Immature natural killer cell (primary cell): Measurements from ENCODE around the gene SLC25A1. TPM values are rescaled to one million over a fixed set of nuclear protein-coding genes. Genes with fewer than 3 reads are reported as not detected.

Experiments used
- DNase-seq, 3 donors: peaks; one replicate each; pipeline ENCODE4 v3.0.0; 2022; ENCODE audit warnings: mixed read lengths in 1 of 3
- H3K27ac Mint-ChIP-seq, 6 donors: one replicate each; pipeline ENCODE4 v1.8.0; 2020; ENCODE audit warnings: mixed read lengths in 6 of 6, mild to moderate bottlenecking in 5 of 6, inconsistent platforms in 4 of 6, moderate library complexity in 3 of 6
- H3K27me3 Mint-ChIP-seq, 3 donors: one replicate each; pipeline ENCODE4 v1.8.0; 2020 to 2021; ENCODE audit warnings: low read depth in 3 of 3, mild to moderate bottlenecking in 3 of 3, mixed read lengths in 3 of 3, moderate library complexity in 3 of 3, inconsistent platforms in 1 of 3
- H3K36me3 Mint-ChIP-seq, 3 donors: one replicate each; pipeline ENCODE4 v1.8.0; 2020; ENCODE audit warnings: mixed read lengths in 3 of 3, inconsistent platforms in 2 of 3, mild to moderate bottlenecking in 2 of 3
- H3K4me1 Mint-ChIP-seq, 2 donors: one replicate each; pipeline ENCODE4 v1.8.0; 2020; ENCODE audit warnings: inconsistent platforms in 2 of 2, mild to moderate bottlenecking in 2 of 2, mixed read lengths in 2 of 2, moderate library complexity in 1 of 2
- H3K4me3 Mint-ChIP-seq, 5 donors: one replicate each; pipeline ENCODE4 v1.8.0; 2020; ENCODE audit warnings: mild to moderate bottlenecking in 5 of 5, mixed read lengths in 5 of 5, inconsistent platforms in 3 of 5, moderate library complexity in 3 of 5
- H3K9me3 Mint-ChIP-seq, 6 donors: one replicate each; pipeline ENCODE4 v1.8.0; 2020; ENCODE audit warnings: mild to moderate bottlenecking in 6 of 6, mixed read lengths in 6 of 6, inconsistent platforms in 4 of 6, moderate library complexity in 3 of 6
- polyA plus RNA-seq, 3 donors: library from polyadenylated mRNA; unstranded; fragments of 300-500 nt; fragmentation: Illumina TruSeq; gene quantifications; one replicate each; pipeline ENCODE4 v1.2.3, GENCODE V29; 2021

SLC25A1 gene
- polyA plus RNA-seq, result 10 to 100 TPM; 53.6 to 78.7 (median 57.6) TPM

DNA sequence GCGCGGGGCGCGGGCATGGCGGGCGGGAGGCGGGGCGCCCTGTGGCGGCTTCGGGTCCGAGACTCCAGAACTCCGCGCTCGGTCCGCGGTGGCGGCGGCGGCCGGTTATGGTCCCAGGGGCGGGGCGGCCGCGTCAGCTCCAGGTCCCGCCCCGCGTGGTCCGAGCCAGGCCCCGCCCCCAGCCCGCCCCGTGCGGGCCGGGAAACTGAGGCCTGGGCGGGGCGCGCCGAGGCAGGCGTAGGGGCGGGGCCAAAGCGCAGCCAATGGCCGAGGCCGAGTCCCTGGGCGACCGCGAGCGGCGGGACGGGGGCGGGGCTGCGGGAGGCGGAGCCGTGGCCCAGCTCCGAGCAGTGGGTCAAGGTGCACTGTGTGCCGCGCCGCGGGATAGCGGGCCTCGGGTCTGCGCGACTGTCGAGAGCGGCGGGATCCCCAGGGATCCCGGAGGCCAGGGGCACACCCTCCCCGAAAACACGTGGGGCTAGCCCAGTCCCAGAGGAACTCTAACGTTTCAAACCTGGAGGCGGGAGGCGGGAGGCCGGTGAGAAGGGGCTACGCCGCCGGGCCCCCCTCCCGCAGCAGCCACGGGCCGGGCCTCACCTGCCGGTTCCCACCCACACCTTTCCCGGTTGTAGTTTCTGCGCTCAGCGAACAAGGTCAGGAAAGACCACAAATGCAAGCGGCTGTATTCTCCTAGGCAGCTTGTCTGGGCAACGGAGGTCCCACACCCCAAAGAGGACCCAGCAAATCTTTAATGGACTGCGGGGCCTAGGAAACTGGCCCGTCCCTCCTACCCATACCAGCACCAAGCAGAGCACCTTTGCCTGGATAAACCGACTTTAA lies at the start of gene SLC25A1:
TSS of gene SLC25A1 (minus strand) at position 80 of the 840 bp plus-strand sequence. CDS start at position 17, 63 bp downstream.
- Mint-ChIP-seq H3K9me3 (no peaks in the 10 kb centered on the region), H3K27me3 (peaks cover 0 to 6% (median 3%) of the 10 kb centered on the region in 3 donors), H3K36me3 (no peaks in the 10 kb centered on the region), H3K4me1 (peaks cover 7 to 8% of the 10 kb centered on the region in 2 donors), H3K27ac (peak within 1 kb of the TSS; percentile 78 to 94 (median 85)), H3K4me3 (peak within 1 kb of the TSS; percentile 85 to 97 (median 89))
- peak; percentile 66 to 74 (median 71) for DNase-seq

DNA sequence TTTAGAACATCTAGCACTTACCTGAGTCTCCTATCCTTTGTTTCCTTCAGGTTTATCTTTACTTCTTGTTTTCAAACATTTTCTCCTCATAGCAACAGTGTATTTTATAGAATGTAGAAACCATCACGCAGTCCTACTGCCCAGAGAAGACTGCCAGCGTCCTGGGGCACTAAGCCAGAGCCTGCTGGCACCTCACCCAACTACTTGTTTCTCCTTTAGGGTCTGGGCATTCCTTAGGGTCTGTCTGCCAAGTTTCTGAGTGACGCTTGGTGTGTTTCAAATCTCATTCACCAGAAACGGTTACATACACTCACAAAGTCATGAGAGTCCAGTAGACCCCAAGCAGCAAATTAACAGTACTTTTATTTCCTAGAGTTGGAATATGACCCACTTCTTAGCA lies 49.6 kb upstream of the SLC25A1 start:
- H3K36me3 Mint-ChIP-seq, result peaks cover 0 to 6% (median 0%) of the 10 kb centered on the region in 3 donors
- no peak overlapping the region for H3K4me3 Mint-ChIP-seq
- no peak overlapping the region for H3K27ac Mint-ChIP-seq
- peaks cover 0 to 3% (median 2%) of the 10 kb centered on the region in 3 donors for H3K27me3 Mint-ChIP-seq
- H3K4me1 Mint-ChIP-seq, result no peaks in the 10 kb centered on the region
- no peaks in the 10 kb centered on the region for H3K9me3 Mint-ChIP-seq
- DNase-seq, result no peak

- no peaks in the 10 kb centered on the region for H3K4me1 Mint-ChIP-seq
- no peaks in the 10 kb centered on the region for H3K9me3 Mint-ChIP-seq
- peaks cover 0 to 3% (median 2%) of the 10 kb centered on the region in 3 donors for H3K27me3 Mint-ChIP-seq
- no peak overlapping the region for H3K27ac Mint-ChIP-seq
- no peak overlapping the region for H3K4me3 Mint-ChIP-seq
- H3K36me3 Mint-ChIP-seq, result no peaks in the 10 kb centered on the region
- no peak for DNase-seq
Observed at GRCh38 chr22:19226428-19226827, 47.9 kb upstream of the SLC25A1 start.

DNA sequence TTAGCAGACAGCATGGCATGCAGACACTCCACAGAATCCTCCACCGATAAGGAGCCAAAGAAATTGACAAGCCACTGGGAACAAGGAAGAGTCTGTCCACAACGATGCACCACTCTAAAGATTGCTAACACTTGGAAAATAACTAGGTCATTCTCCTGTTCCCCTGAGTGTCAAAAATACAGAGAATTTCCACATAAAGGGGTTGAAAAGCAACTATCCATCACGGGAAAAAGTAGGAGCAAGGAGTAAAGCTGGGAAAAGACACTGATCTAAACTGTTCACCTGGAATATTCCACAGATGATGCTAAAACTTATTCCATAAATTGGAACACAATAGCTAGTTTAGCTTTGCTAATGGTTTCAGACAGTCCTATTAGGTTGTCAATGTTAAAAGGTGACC lies 47.0 kb upstream of the SLC25A1 start:
- H3K4me1 Mint-ChIP-seq, result no peaks in the 10 kb centered on the region
- H3K4me3 Mint-ChIP-seq, result no peak overlapping the region
- H3K27me3 Mint-ChIP-seq, result peaks cover 0 to 5% (median 1%) of the 10 kb centered on the region in 3 donors
- H3K27ac Mint-ChIP-seq, result no peak overlapping the region
- no peaks in the 10 kb centered on the region for H3K9me3 Mint-ChIP-seq
- H3K36me3 Mint-ChIP-seq, result no peaks in the 10 kb centered on the region
- DNase-seq, result no peak

DNA sequence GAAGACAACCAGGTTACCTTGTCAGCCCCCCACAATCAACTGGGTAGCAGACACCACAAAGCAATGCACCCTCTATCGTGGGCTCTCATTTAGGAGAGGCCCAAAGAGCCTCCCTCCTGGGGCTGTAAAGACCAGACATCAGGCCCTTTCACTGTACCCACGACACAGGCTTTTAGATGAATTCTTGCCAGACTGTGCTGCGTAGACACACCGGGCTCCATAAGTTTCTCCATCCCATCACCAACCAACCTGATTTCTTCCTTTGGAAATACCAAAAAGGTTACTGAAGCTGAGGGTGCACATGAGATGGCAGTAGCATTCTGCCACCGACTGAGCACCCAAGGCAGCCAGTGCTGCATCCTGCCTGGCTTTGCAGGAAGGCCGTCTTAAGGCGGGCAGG lies 46.4 kb upstream of the SLC25A1 start:
- Mint-ChIP-seq H3K27me3 (peaks cover 0 to 3% (median 0%) of the 10 kb centered on the region in 3 donors), H3K4me1 (no peaks in the 10 kb centered on the region), H3K9me3 (no peaks in the 10 kb centered on the region), H3K4me3 (no peak overlapping the region), H3K36me3 (no peaks in the 10 kb centered on the region), H3K27ac (no peak overlapping the region)
- DNase-seq, result no peak

DNA sequence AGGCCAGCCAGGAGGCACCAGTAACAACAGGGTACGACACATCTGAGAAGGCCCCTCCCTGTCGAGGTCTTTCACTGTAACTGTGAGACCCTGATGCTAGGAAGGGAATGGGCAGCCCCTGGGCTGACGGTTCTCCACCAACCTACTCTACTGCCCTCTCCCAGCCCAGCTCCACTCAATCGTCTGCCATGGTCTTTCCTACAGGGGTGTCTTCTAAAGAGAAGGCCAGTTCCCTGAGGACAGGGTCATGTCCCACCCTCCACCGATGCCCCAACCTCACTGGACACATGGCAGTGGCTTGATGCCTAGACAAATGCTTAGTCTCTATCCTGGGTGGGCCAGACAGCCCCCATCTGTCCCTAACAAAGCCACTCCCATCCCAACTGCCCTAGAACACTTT lies 46.0 kb upstream of the SLC25A1 start:
- Mint-ChIP-seq H3K4me3 (no peak overlapping the region), H3K27me3 (peaks cover 0 to 3% (median 0%) of the 10 kb centered on the region in 3 donors), H3K27ac (no peak overlapping the region), H3K4me1 (no peaks in the 10 kb centered on the region), H3K9me3 (no peaks in the 10 kb centered on the region), H3K36me3 (no peaks in the 10 kb centered on the region)
- no peak for DNase-seq

- no peak for DNase-seq
- H3K9me3 Mint-ChIP-seq, result no peaks in the 10 kb centered on the region
- H3K27me3 Mint-ChIP-seq, result peaks cover 0 to 3% (median 0%) of the 10 kb centered on the region in 3 donors
- no peak overlapping the region for H3K27ac Mint-ChIP-seq
- H3K4me1 Mint-ChIP-seq, result no peaks in the 10 kb centered on the region
- no peaks in the 10 kb centered on the region for H3K36me3 Mint-ChIP-seq
- H3K4me3 Mint-ChIP-seq, result no peak overlapping the region
Observed at GRCh38 chr22:19223617-19224016, 45.1 kb upstream of the SLC25A1 start.

- Mint-ChIP-seq H3K36me3 (no peaks in the 10 kb centered on the region), H3K4me3 (no peak overlapping the region), H3K4me1 (peaks cover 0 to under 1% of the 10 kb centered on the region in 2 donors), H3K27me3 (peaks cover 0 to 3% (median 0%) of the 10 kb centered on the region in 3 donors), H3K9me3 (no peaks in the 10 kb centered on the region), H3K27ac (no peak overlapping the region)
- DNase-seq, result no peak
Observed at GRCh38 chr22:19223110-19223509, 44.6 kb upstream of the SLC25A1 start.

DNA sequence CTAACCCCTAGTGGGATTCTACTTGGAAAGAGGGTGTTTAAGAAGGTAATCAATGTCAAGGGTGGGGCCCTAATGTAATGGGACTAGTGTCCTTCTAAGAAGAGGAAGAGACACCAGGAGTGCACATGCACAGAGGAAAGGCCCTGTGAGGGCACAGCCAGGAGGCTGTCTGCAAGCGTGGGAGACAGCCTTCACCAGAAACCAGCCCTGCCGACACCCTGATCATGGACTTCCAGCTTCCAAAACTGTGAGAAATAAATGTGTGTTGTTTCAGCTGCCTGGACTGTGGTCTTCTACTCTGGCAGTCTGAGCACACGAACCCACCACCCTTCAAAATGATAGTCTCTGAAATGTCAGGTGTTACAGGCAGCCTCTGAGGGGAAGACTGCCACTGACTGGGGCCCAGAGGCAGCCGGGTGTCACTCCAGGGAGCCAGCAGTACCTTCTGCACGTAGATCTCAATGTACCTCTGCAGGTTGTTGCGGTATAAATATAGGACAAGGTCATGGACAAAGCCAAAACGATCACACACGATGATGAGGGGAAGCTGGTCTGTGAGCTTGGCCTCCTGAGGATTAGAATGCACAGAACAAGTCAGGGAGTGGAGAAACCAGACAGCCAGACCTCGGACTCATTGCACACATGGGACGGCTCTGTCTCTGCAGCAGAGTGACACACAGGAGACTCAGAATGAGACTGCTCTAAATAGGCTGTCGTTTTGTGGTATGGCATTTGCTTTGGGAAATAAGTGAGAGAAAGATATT lies 43.9 kb upstream of the SLC25A1 start:
- no peak for DNase-seq
- no peaks in the 10 kb centered on the region for H3K9me3 Mint-ChIP-seq
- H3K27ac Mint-ChIP-seq, result no peak overlapping the region
- no peaks in the 10 kb centered on the region for H3K36me3 Mint-ChIP-seq
- H3K27me3 Mint-ChIP-seq, result peaks cover 0 to 2% (median 0%) of the 10 kb centered on the region in 3 donors
- H3K4me1 Mint-ChIP-seq, result peaks cover 0 to 6% of the 10 kb centered on the region in 2 donors
- H3K4me3 Mint-ChIP-seq, result no peak overlapping the region

- DNase-seq, result no peak
- Mint-ChIP-seq H3K36me3 (no peaks in the 10 kb centered on the region), H3K27ac (no peak overlapping the region), H3K9me3 (no peaks in the 10 kb centered on the region), H3K4me1 (peaks cover 0 to 6% of the 10 kb centered on the region in 2 donors), H3K27me3 (peaks cover 0 to 2% (median 0%) of the 10 kb centered on the region in 3 donors), H3K4me3 (no peak overlapping the region)
Observed at GRCh38 chr22:19220867-19221266, 42.3 kb upstream of the SLC25A1 start.

GRCh38 chr22:19218541-19219233 lies 40.2 kb upstream of the SLC25A1 start:
- Mint-ChIP-seq H3K4me1 (peaks cover 0 to 6% of the 10 kb centered on the region in 2 donors), H3K27me3 (peaks cover 0 to 2% (median 0%) of the 10 kb centered on the region in 3 donors), H3K9me3 (no peaks in the 10 kb centered on the region), H3K27ac (no peak overlapping the region), H3K4me3 (no peak overlapping the region), H3K36me3 (no peaks in the 10 kb centered on the region)
- DNase-seq, result no peak

- peak overlapping the region in 2 of 5 donors; percentile 2 to 49 for H3K4me3 Mint-ChIP-seq
- peaks cover 0 to 6% of the 10 kb centered on the region in 2 donors for H3K4me1 Mint-ChIP-seq
- H3K9me3 Mint-ChIP-seq, result no peaks in the 10 kb centered on the region
- peak in 1 of 3 donors; percentile 29 for DNase-seq
- H3K27me3 Mint-ChIP-seq, result peaks cover 0 to 2% (median 0%) of the 10 kb centered on the region in 3 donors
- no peak overlapping the region for H3K27ac Mint-ChIP-seq
- H3K36me3 Mint-ChIP-seq, result no peaks in the 10 kb centered on the region
Observed at GRCh38 chr22:19216579-19216978, 38.0 kb upstream of the SLC25A1 start.

DNA sequence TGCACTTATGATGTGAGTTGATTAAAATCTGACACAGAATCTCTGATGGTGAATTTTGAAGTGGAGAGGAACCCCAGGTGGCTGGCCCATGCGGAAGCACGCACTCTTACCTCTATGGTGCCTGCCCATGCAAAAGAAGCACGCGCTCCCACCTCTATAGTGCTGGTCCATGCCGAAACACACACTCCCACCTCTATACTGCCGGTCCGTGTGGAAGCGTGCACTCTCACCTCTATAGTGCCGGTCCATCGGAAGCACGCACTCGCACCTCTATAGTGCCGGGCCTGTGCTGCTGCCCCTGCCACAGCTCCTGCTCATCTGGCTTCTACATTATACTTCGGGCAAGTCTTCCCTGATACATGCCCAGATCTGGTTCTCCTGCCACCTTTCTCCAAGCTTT lies 36.8 kb upstream of the SLC25A1 start:
- Mint-ChIP-seq H3K9me3 (no peaks in the 10 kb centered on the region), H3K4me1 (peaks cover 0 to 6% of the 10 kb centered on the region in 2 donors), H3K27me3 (peaks cover 0 to 3% (median 0%) of the 10 kb centered on the region in 3 donors), H3K36me3 (no peaks in the 10 kb centered on the region), H3K4me3 (no peak overlapping the region), H3K27ac (no peak overlapping the region)
- no peak for DNase-seq
